Tibial nerve (tissue), 4 donors: ENCODE data around the gene FICD.

ENCODE experiments used
- EP300 ChIP-seq, 2 donors: sonication (generic); formaldehyde crosslinking; IDR thresholded peaks; one replicate each; pipeline ENCODE4 v1.6.1; 2017; ENCODE audit warnings: antibody characterized with exemption in 2 of 2, mild to moderate bottlenecking in 1 of 2
- TF ChIP-seq, protein P1 (sequence below), 5 experiments: fragments of 200-600 bp in 3 of 5; fragments of 450-650 bp in 2 of 5; sonication (generic) in 3 of 5; IDR thresholded peaks; one replicate each; pipeline ENCODE4 v1.5.1; 2016 to 2019; ENCODE audit warnings: antibody characterized with exemption in 5 of 5, mild to moderate bottlenecking in 3 of 5, moderate library complexity in 2 of 5

DNA sequence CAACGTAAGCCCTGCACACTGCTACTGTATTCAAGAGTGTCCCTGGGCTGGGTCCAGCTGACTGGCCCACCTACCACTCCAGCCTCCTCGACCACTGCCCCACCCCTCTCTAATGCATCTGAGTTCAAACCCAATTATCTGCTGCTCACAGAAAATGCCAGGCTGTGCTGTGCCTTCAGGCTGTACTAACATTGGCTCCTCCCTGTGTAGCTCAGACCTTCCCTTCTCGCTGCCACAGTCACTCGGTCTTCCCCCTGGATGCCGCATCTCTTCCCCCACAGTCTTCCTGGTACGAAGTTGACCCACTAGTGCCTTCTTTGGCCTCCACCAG is 12.1 kb downstream of the FICD start:
- no peak for TF ChIP-seq EP300 (IDR thresholded peaks at IDR 0.05)
- TF ChIP-seq, protein P1, sequence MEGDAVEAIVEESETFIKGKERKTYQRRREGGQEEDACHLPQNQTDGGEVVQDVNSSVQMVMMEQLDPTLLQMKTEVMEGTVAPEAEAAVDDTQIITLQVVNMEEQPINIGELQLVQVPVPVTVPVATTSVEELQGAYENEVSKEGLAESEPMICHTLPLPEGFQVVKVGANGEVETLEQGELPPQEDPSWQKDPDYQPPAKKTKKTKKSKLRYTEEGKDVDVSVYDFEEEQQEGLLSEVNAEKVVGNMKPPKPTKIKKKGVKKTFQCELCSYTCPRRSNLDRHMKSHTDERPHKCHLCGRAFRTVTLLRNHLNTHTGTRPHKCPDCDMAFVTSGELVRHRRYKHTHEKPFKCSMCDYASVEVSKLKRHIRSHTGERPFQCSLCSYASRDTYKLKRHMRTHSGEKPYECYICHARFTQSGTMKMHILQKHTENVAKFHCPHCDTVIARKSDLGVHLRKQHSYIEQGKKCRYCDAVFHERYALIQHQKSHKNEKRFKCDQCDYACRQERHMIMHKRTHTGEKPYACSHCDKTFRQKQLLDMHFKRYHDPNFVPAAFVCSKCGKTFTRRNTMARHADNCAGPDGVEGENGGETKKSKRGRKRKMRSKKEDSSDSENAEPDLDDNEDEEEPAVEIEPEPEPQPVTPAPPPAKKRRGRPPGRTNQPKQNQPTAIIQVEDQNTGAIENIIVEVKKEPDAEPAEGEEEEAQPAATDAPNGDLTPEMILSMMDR (IDR thresholded peaks at IDR 0.05): no peak
